HCT116 (cell line): Measurements from ENCODE around the gene ZNF761. TPM values are rescaled to one million over a fixed set of nuclear protein-coding genes. Genes with fewer than 3 reads are reported as not detected.

Experiments used
- ATAC-seq: fragments of 200-7000 bp; cut with Tn5 transposase; 2 replicates; pipeline ENCODE4 v1.9.1; 2020; ENCODE audit warnings: mild to moderate bottlenecking, moderate library complexity
- BruUV-seq: library from RNA; stranded (reverse); fragments of 400-500 nt; replicated peaks from 2 replicates; lab custom pipeline; 2021; lab: Mats Ljungman, UMichigan
- CTCF ChIA-PET: fragments of 300-600 bp; sonication (Branson Sonifier 250); formaldehyde crosslinking; loops from one replicate; lab custom pipeline; 2021; ENCODE audit warnings: antibody characterized with exemption; lab: Charles Lee
- POLR2A ChIA-PET: fragments of 300-600, 350-600 bp; sonication (Branson Sonifier 250); formaldehyde crosslinking; loops from one replicate; lab custom pipeline; 2021; ENCODE audit warnings: antibody characterized with exemption; lab: Charles Lee
- RAD21 ChIA-PET, 2 experiments: fragments of 300-600 bp; sonication (Branson Sonifier 250); formaldehyde crosslinking; loops; one replicate each; lab custom pipeline; 2023; ENCODE audit warnings: low total read pairs in 2 of 2; ENCODE audit not compliant: uncharacterized antibody in 2 of 2, unreplicated experiment in 2 of 2, low non-redundant PET in 1 of 2; lab: Charles Lee
- DNase-seq: peaks from one replicate; pipeline ENCODE4 v3.0.0-alpha.2; 2010; ENCODE audit warnings: low read depth, low spot score
- H2AFZ ChIP-seq: fragments of 200-600 bp; shearing (Covaris generic), sonication (generic); 2 replicates; pipeline ENCODE4 v1.6.1; 2017; ENCODE audit warnings: low read depth, mixed run types, mixed read lengths, antibody characterized with exemption, low read length; ENCODE audit not compliant: poor library complexity, severe bottlenecking
- H3K27ac ChIP-seq: 2 replicates; pipeline ENCODE4 v1.5.1; 2012; ENCODE audit warnings: low read depth, low read length
- H3K27me3 ChIP-seq: fragments of 200-600 bp; sonication (generic); 2 replicates; pipeline ENCODE4 v1.6.1; 2016; ENCODE audit warnings: mixed run types, low read length, mixed read lengths; ENCODE audit not compliant: insufficient read depth
- H3K36me3 ChIP-seq, 2 experiments: fragments of 200-500 bp in 1 of 2; fragments of 200-600 bp in 1 of 2; sonication (Bioruptor generic) in 1 of 2; sonication (generic) in 1 of 2; 2 replicates each; pipeline versions ENCODE4 v1.5.1 to v1.6.1; 2014 to 2016; ENCODE audit warnings: low read length in 2 of 2, inconsistent platforms in 1 of 2, mixed read lengths in 1 of 2, mixed run types in 1 of 2; ENCODE audit not compliant: insufficient read depth in 2 of 2, control insufficient read depth in 1 of 2
- H3K4me1 ChIP-seq, 2 experiments: fragments of 200-600 bp in 1 of 2; sonication (generic) in 1 of 2; 2 replicates each; pipeline versions ENCODE4 v1.5.1 to v1.6.1; 2012 to 2017; ENCODE audit warnings: low read length in 2 of 2, inconsistent platforms in 1 of 2, mild to moderate bottlenecking in 1 of 2, mixed read lengths in 1 of 2, mixed run types in 1 of 2, moderate library complexity in 1 of 2; ENCODE audit not compliant: insufficient read depth in 2 of 2, control insufficient read depth in 1 of 2
- H3K4me2 ChIP-seq: fragments of 200-600 bp; sonication (generic); 2 replicates; pipeline ENCODE4 v1.6.1; 2017; ENCODE audit warnings: mixed run types, low read length, mixed read lengths
- H3K4me3 ChIP-seq, 2 experiments: fragments of 200-600 bp in 1 of 2; sonication (generic) in 1 of 2; replicated peaks in 1 of 2; 2 replicates each; pipeline ENCODE4 v1.5.1; 2011 to 2016; ENCODE audit warnings: low read length in 2 of 2, control low read depth in 1 of 2, low read depth in 1 of 2, mild to moderate bottlenecking in 1 of 2, mixed read lengths in 1 of 2, mixed run types in 1 of 2
- H3K79me2 ChIP-seq: fragments of 200-600 bp; sonication (generic); 2 replicates; pipeline ENCODE4 v1.6.1; 2017; ENCODE audit warnings: mild to moderate bottlenecking, mixed run types, low read length, moderate library complexity, mixed read lengths; ENCODE audit not compliant: insufficient read depth
- H3K9ac ChIP-seq: fragments of 200-600 bp; sonication (generic); 2 replicates; pipeline ENCODE4 v1.6.1; 2016; ENCODE audit warnings: low read length, mixed read lengths
- H3K9me2 ChIP-seq: fragments of 200-600 bp; sonication (generic), shearing (Covaris generic); 2 replicates; pipeline ENCODE4 v1.6.1; 2017; ENCODE audit warnings: mixed run types, mild to moderate bottlenecking, moderate library complexity; ENCODE audit not compliant: insufficient read depth
- H3K9me3 ChIP-seq, 2 experiments: fragments of 200-500 bp in 1 of 2; fragments of 200-600 bp in 1 of 2; sonication (Bioruptor generic) in 1 of 2; sonication (generic) in 1 of 2; 2 replicates each; pipeline ENCODE4 v1.6.1; 2014 to 2017; ENCODE audit warnings: low read length in 2 of 2, mixed read lengths in 2 of 2, inconsistent platforms in 1 of 2, low read depth in 1 of 2, mild to moderate bottlenecking in 1 of 2, mixed run types in 1 of 2, moderate library complexity in 1 of 2; ENCODE audit not compliant: control insufficient read depth in 1 of 2, insufficient read depth in 1 of 2
- H4K20me1 ChIP-seq: fragments of 200-600 bp; sonication (generic), shearing (Covaris generic); 2 replicates; pipeline ENCODE4 v1.6.1; 2017; ENCODE audit warnings: mixed run types, mild to moderate bottlenecking, moderate library complexity; ENCODE audit not compliant: insufficient read depth
- CBX3 ChIP-seq: IDR thresholded peaks from 2 replicates; pipeline ENCODE4 v1.6.1; 2012; ENCODE audit warnings: low read depth
- EGR1 ChIP-seq: IDR thresholded peaks from 2 replicates; pipeline ENCODE4 v1.6.1; 2012; ENCODE audit warnings: low read depth
- ELF1 ChIP-seq: IDR thresholded peaks from 2 replicates; pipeline ENCODE4 v1.6.1; 2012; ENCODE audit warnings: low read depth, borderline replicate concordance
- EZH2 ChIP-seq: fragments of 200-600 bp; sonication (generic); IDR thresholded peaks from 2 replicates; pipeline ENCODE4 v1.6.1; 2017; ENCODE audit warnings: antibody characterized with exemption, mixed run types
- EZH2phosphoT487 ChIP-seq: fragments of 200-600 bp; IDR thresholded peaks from 2 replicates; pipeline ENCODE4 v1.6.1; 2018; ENCODE audit warnings: antibody characterized with exemption, borderline replicate concordance
- FOSL1 ChIP-seq: IDR thresholded peaks from 2 replicates; pipeline ENCODE4 v1.6.1; 2012; ENCODE audit warnings: low read depth
- JUND ChIP-seq: IDR thresholded peaks from 2 replicates; pipeline ENCODE4 v1.6.1; 2012
- MAX ChIP-seq: IDR thresholded peaks from 2 replicates; pipeline ENCODE4 v1.6.1; 2012
- RAD21 ChIP-seq: IDR thresholded peaks from 2 replicates; pipeline ENCODE4 v1.6.1; 2012; ENCODE audit warnings: low read depth, mild to moderate bottlenecking
- SIN3A ChIP-seq: IDR thresholded peaks from 2 replicates; pipeline ENCODE4 v1.6.1; 2012; ENCODE audit warnings: low read depth
- SP1 ChIP-seq: IDR thresholded peaks from 2 replicates; pipeline ENCODE4 v1.6.1; 2012; ENCODE audit warnings: low read depth
- SRF ChIP-seq: IDR thresholded peaks from 2 replicates; pipeline ENCODE4 v1.6.1; 2012; ENCODE audit warnings: low read depth
- YY1 ChIP-seq: IDR thresholded peaks from 2 replicates; pipeline ENCODE4 v1.6.1; 2011; ENCODE audit warnings: low read length, low read depth, moderate library complexity, mild to moderate bottlenecking; ENCODE audit not compliant: insufficient replicate concordance; ENCODE audit errors: extremely low read depth
- ZBTB33 ChIP-seq: IDR thresholded peaks from 2 replicates; pipeline ENCODE4 v1.6.1; 2011; ENCODE audit warnings: mild to moderate bottlenecking, low read length, moderate library complexity; ENCODE audit not compliant: insufficient replicate concordance; ENCODE audit errors: extremely low read depth
- ZFX ChIP-seq: fragments of 450-650 bp; IDR thresholded peaks from 2 replicates; pipeline ENCODE4 v1.6.1; 2017
- ZNF274 ChIP-seq: fragments of 200-500 bp; sonication (Bioruptor generic); IDR thresholded peaks from 2 replicates; pipeline ENCODE4 v1.6.1; 2014; ENCODE audit warnings: mild to moderate bottlenecking, low read depth, low read length, inconsistent platforms
- intact Hi-C: fragments of 100-400 bp; cut with micrococcal nuclease; formaldehyde crosslinking; loops from 2 replicates; pipeline ENCODE4 v1.10.0; 2022
- total RNA-seq: library from RNA; stranded (reverse); gene quantifications from one replicate; pipeline ENCODE4 v1.2.1, GENCODE V29; 2021; ENCODE audit not compliant: unreplicated experiment

Gene ZNF761
- total RNA-seq, 1 experiment from 2014 or later, result 8.8 TPM

GRCh38 chr19:53461866-53462265 lies 30.1 kb downstream of the ZNF761 start:
- Histone ChIP-seq H3K36me3 (no peaks in the 10 kb centered on the region), H3K9me2 (no peaks in the 10 kb centered on the region), H4K20me1 (no peaks in the 10 kb centered on the region), H3K27ac (no peak overlapping the region), H3K79me2 (no peaks in the 10 kb centered on the region)
- BruUV-seq, result no TSS peak
- intact Hi-C loops, result no loop called here
- TF ChIP-seq ELF1, result no peak
- no peak for TF ChIP-seq SRF
- TF ChIP-seq EZH2phosphoT487, result no peak
- TF ChIP-seq ZBTB33, result no peak
- no peak for TF ChIP-seq EGR1
- no peak for TF ChIP-seq MAX
- TF ChIP-seq FOSL1, result no peak
- TF ChIP-seq RAD21, result no peak
- no peak for TF ChIP-seq CBX3
- no peak for TF ChIP-seq JUND
- no peak for TF ChIP-seq ZFX
- TF ChIP-seq YY1, result no peak
- no peak for TF ChIP-seq SIN3A
- TF ChIP-seq EZH2, result no peak
- no peak for TF ChIP-seq SP1
- TF ChIP-seq ZNF274, result no peak
- TF ChIP-seq, all 23 proteins: peak for 0
- H3K4me2 ChIP-seq, result no peak overlapping the region
- H3K27me3 ChIP-seq, result no peaks in the 10 kb centered on the region
- no peak overlapping the region for H2AFZ ChIP-seq
- peaks cover 10 to 12% of the 10 kb centered on the region in 2 experiments; a peak in 3 of 4 replicates for H3K9me3 ChIP-seq
- POLR2A ChIA-PET, result no interaction called here
- no peak overlapping the region for H3K4me3 ChIP-seq
- DNase-seq, result no peak
- RAD21 ChIA-PET, result no interaction called here
- H3K4me1 ChIP-seq, result no peaks in the 10 kb centered on the region
- CTCF ChIA-PET, result no interaction called here
- no peak overlapping the region for H3K9ac ChIP-seq
- no peak for ATAC-seq
